HT-29 (cell line): ENCODE data around the gene B4GALNT4. TPM values are rescaled to one million over a fixed set of nuclear protein-coding genes. Genes with fewer than 3 reads are reported as not detected.
"Not testable (repeated sequence)": the region's sequence is repeated elsewhere in the genome, so short reads cannot be mapped to it uniquely, and the experiment has no call there.

Source experiments
- DNase-seq: peaks from one replicate; pipeline ENCODE4 v3.0.0-alpha.2; 2015; ENCODE audit warnings: low spot score
- total RNA-seq: library from RNA; depleted of rRNA; stranded (reverse); fragments of >200 nt; shearing (Covaris generic); gene quantifications from 2 replicates; pipeline ENCODE4 v1.2.3, GENCODE V29; 2014

Gene B4GALNT4
- total RNA-seq, 1 experiment from 2014 or later = not detected

GRCh38 chr11:335779-336658, 33.3 kb upstream of the B4GALNT4 start:
- DNase-seq = no peak

GRCh38 chr11:336659-337198, 32.6 kb upstream of the B4GALNT4 start:
- no peak for DNase-seq

DNA sequence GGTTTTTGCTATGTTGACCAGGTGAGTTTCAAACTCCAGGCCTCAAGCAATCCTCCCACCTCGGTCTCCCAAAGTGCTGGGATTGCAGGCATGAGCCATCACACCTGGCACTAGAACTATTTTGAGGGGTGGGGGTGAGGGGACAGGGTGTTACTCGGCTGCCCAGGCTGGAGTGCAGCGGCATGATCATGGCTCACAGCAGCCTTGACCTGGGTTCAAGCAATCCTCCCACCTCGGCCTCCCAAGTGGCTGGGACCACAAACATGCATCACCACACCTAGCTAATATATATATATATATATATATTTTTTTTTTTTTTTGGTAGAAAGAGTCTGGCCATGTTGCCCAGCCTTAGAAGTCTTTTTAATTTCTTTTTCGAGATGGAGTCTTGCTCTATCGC, 31.6 kb upstream of the B4GALNT4 start:
- no peak for DNase-seq

DNA sequence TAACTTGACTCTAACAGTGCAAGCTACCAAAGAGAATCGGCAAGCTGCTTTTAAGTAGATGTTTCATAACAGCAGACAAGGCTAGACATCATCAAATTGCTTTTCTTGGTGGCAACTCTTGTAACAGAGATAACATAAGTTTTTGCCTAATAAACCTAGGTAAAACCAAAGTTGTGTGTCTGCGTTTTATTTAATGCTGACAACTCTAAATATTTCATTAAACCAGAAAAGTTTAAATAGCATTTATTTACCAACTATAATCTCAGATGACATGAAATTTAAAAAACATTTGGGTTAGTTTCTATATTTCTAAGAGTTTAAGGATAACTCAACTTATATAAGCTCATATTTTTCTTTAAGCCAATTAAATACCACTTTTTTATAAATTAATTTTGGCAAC, 29.3 kb upstream of the B4GALNT4 start:
- no peak for DNase-seq

GRCh38 chr11:340539-341512, 28.5 kb upstream of the B4GALNT4 start:
- DNase-seq = no peak

- DNase-seq = no peak
Measured at GRCh38 chr11:342328-342727, 27.0 kb upstream of the B4GALNT4 start.

- DNase-seq = no peak
Measured at GRCh38 chr11:344836-345578, 24.3 kb upstream of the B4GALNT4 start.

GRCh38 chr11:346529-346928, 22.8 kb upstream of the B4GALNT4 start:
- no peak for DNase-seq

- DNase-seq = not testable (repeated sequence)
Measured at GRCh38 chr11:349270-349954, 19.9 kb upstream of the B4GALNT4 start.

- not testable (repeated sequence) for DNase-seq
Measured at GRCh38 chr11:350033-350722, 19.1 kb upstream of the B4GALNT4 start.

DNA sequence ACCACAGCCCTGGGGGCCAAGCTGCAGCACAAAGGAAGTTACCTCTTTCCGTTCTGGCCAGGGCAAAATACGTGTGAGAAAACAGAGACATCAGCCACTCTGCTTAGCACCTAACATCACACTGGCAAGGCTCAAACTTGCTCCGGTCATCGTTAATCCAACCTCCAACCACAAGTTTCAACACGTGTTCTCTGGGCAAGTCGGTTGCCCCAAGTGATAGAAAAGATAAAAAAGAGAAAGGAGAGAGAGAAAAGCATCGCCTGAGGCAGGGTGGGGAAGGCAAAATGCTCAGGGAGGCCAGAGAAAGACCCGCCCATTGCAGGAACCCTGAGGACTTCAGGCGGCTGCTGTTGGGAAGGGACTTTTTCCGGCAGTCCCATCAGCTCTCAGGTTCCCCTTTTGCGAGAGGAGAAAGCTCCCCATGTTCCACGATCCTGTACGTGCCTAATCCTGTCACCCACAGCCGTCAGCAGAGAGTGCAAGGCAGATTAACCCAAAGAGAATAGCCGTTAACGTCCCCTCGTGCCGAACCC, 18.5 kb upstream of the B4GALNT4 start:
- no peak for DNase-seq

DNA sequence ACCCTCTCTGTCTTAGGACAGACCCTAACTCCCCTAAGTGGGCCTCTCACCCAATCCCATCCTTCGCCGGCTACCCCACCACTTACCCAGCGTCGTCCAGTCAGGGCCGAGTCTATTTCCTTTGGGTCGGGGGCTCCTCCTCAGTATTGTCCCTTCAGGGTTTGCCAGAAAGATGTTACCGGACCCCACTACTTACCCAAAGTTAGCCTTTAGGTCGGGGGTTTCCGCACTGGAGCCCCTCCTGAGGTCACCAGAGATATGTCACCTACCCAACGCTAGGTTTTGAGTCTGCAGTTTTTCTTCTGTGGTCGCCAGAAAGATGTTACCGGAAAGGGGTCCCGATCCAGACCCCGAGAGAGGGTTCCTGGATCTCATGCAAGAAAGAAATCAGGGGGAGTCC, 17.9 kb upstream of the B4GALNT4 start:
- DNase-seq = no peak

DNA sequence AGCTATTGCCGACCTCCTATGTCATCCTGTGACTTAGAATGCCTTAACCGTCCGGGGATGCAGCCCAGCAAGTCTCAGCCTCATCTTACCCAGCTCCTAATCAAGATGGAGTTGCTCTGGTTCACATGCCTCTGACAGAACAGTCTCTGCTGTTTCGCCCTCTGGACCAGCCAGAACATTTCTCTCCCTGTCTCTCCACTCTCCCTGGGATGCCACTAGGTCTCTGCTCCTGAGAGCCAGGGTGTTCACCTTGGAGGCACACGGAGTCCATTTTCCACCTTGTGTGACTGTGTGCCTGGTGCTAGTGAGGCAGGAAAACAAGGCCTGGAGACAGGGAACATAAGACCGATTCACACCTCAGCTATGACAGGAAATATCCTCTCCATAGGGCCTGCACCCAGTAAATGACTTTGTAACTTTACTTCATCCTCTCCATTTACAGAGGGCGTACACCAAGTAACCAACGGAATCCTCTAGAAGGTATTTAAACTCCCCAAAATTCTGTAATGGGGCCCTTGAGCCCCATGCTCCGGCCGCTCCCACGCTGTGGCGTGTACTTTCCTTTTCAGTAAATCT, 16.8 kb upstream of the B4GALNT4 start:
- DNase-seq = no peak

DNA sequence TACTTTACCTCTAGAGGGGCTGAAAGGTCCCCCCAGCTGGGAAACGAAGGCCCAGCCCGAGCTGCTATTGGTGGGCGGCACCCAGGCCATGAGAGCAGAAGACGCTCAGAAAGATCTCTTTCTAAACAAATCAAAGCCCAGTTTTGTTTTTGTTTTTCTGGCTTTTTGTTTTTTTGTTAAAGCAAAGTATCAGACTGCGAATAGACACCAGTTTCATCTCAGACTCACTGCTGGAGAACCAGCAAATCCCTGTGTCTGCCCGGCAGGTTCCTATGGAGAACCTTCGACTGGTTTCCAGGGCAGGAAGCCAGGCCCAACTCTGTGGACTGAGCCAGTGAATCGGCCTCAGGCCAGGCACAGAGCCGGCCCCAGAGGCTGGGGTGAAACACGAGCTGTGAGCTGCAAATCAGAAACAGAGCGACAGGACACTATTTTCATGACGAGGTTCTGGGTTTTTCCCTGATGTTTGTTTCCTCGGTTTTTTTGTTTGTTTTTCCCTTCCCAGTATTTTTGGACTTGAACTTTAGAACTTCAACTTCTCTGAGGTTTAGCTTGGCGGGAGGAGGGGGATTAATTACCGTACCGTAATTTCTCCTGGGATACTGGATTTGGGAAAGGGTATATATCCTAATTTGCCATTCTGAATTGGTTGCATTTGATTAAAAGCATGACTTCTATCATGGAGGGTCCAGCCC, 16.0 kb upstream of the B4GALNT4 start:
- DNase-seq = no peak

GRCh38 chr11:355581-356458, 13.5 kb upstream of the B4GALNT4 start:
- DNase-seq = peak; percentile 86

DNA sequence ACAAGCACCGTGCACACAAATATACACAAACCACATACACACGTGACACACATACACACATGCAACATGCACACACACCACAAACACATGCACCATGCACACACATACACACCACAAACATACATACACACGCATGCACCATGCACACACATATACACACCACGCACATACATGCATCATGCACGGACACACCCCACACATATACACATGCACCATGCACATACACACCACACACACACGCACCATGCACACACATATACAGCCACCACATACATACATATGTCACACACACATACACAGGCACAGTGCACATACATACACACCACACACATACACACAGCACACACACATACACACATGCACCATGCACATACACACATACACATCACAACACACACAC, 12.7 kb upstream of the B4GALNT4 start:
- DNase-seq = no peak

- no peak for DNase-seq
Measured at GRCh38 chr11:357582-357981, 11.7 kb upstream of the B4GALNT4 start.
